Right atrium auricular region (tissue), 2 donors: ENCODE results near the gene B3GNT9. TPM values are rescaled to one million over a fixed set of nuclear protein-coding genes. Genes with fewer than 3 reads are reported as not detected.

Experiments
- DNase-seq: peaks from one replicate; pipeline ENCODE4 v3.0.0-alpha.2; 2019; ENCODE audit warnings: low spot score
- H3K27ac ChIP-seq, 2 donors: fragments of 200-600 bp; sonication (generic); 1 replicate in 1 of 2; 2 replicates in 1 of 2; pipeline ENCODE4 v1.5.1; 2016 to 2019
- H3K27me3 ChIP-seq, 2 donors: fragments of 200-600 bp; sonication (generic); one replicate each; pipeline versions ENCODE4 v1.5.1 to v1.6.0; 2017 to 2019
- H3K36me3 ChIP-seq: fragments of 200-600 bp; sonication (generic); one replicate; pipeline ENCODE4 v1.5.1; 2016
- H3K4me1 ChIP-seq, 2 donors: fragments of 200-600 bp; sonication (generic); one replicate each; pipeline versions ENCODE4 v1.5.1 to v1.6.0; 2017 to 2019
- H3K4me3 ChIP-seq, 2 donors: fragments of 200-600 bp; sonication (generic); 1 replicate in 1 of 2; 2 replicates in 1 of 2; pipeline ENCODE4 v1.5.1; 2017 to 2019; ENCODE audit warnings: mild to moderate bottlenecking in 1 of 2, moderate library complexity in 1 of 2
- H3K9me3 ChIP-seq, 2 donors: fragments of 200-600 bp; sonication (generic); one replicate each; pipeline ENCODE4 v1.5.1; 2019
- total RNA-seq, 2 donors: library from RNA; depleted of rRNA; stranded (reverse); fragments of >200 nt; gene quantifications; one replicate each; pipeline ENCODE4 v1.1.0, GENCODE V29; 2016
- TF ChIP-seq, protein P1 (sequence below), 2 donors: fragments of 200-600 bp; sonication (generic); IDR thresholded peaks; one replicate each; pipeline ENCODE4 v1.5.1; 2019; ENCODE audit warnings: antibody characterized with exemption in 2 of 2

Gene B3GNT9
- total RNA-seq, 2 donors from 2014 or later, result 12.2 to 31.6 TPM

DNA sequence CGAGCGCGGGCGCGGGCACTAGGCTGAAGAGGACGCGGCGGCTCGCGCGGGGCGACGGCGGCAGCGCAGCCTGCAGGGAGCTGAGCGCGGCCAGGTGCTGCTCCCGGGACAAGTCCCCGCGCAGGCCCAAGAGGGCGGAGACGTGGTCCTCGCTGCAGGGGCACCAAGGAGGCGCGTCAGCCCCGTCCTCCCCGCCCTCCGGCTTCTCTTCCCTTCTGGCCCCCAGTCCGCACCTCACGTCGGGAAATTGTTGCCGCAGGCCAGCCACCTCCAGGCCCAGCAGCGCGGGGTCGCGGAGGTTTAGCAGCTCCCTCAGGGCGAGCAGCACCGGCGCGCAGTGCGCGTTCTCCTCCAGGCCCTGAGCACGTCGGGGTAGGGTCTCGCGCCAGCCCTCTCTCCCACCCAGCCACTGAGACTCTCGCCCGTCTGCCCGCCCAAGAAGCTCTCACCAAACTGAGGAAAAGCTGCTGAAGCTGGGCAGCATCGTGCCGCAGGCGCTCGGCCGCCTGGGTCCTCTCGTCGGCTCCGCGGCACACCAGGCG lies 33.7 kb upstream of the B3GNT9 start:
- H3K4me3 ChIP-seq, result peak overlapping the region; percentile 68 to 72
- no peaks in the 10 kb centered on the region for H3K27me3 ChIP-seq
- H3K27ac ChIP-seq, result peak overlapping the region; percentile 89 to 97
- no peaks in the 10 kb centered on the region for H3K9me3 ChIP-seq
- no peaks in the 10 kb centered on the region for H3K36me3 ChIP-seq
- DNase-seq, result no peak
- peaks cover 0 to 29% of the 10 kb centered on the region in 2 donors for H3K4me1 ChIP-seq
- TF ChIP-seq, protein P1, sequence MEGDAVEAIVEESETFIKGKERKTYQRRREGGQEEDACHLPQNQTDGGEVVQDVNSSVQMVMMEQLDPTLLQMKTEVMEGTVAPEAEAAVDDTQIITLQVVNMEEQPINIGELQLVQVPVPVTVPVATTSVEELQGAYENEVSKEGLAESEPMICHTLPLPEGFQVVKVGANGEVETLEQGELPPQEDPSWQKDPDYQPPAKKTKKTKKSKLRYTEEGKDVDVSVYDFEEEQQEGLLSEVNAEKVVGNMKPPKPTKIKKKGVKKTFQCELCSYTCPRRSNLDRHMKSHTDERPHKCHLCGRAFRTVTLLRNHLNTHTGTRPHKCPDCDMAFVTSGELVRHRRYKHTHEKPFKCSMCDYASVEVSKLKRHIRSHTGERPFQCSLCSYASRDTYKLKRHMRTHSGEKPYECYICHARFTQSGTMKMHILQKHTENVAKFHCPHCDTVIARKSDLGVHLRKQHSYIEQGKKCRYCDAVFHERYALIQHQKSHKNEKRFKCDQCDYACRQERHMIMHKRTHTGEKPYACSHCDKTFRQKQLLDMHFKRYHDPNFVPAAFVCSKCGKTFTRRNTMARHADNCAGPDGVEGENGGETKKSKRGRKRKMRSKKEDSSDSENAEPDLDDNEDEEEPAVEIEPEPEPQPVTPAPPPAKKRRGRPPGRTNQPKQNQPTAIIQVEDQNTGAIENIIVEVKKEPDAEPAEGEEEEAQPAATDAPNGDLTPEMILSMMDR (IDR thresholded peaks at IDR 0.05), result no peak

DNA sequence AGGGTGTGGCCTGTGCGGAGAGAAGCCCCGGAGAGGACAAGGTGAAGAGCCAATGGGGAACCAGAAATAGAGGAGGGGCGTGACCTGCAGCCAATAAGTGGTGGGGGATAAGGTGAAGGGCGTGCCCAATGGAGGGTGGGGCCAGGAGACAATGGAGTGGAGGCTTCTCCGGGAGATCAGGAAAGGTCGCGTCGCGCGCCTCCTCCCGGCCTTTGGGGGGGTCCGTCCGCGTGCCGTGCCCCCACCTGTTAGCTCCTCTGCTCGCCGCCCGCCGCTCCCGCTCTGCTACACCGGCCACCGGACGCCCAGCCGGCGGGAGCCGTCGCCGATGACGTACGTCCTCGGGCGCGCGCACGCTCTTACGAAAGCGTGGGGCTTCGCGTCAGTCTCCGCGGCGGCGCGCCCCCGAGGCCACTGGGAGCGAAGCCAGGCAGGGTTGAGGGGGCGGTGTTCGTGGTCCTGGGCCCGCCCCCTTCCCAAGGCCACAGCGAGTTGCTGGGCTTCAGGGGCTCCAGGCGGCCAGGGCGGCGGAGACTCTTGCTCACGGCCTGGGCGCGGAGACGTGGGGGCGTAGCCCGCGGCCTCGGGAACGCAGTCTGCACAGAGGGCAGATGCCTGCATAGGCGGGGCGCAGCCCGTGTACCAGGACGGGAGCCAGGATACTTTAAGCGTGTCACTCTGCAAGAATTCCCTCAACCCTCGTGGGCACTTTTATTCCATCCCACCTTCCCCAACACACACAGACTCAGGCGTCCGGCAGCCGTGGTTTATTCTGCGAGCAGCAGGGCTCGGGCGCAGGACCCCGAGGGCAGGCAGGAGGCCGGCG lies 33.0 kb upstream of the B3GNT9 start, which contains the start of gene MATCAP1:
Gene MATCAP1 (minus strand): TSS at position 337 of the 826 bp plus-strand sequence. CDS start 3,353 bp downstream, outside the sequence.
- TF ChIP-seq, protein P1 (IDR thresholded peaks at IDR 0.05), result no peak
- Histone ChIP-seq H3K36me3 (no peaks in the 10 kb centered on the region), H3K27ac (peak within 1 kb of the TSS; percentile 89 to 97), H3K27me3 (no peaks in the 10 kb centered on the region), H3K4me1 (peaks cover 0 to 32% of the 10 kb centered on the region in 2 donors), H3K4me3 (peak within 1 kb of the TSS; percentile 68 to 72), H3K9me3 (no peaks in the 10 kb centered on the region)
- DNase-seq, result peak; percentile 98

DNA sequence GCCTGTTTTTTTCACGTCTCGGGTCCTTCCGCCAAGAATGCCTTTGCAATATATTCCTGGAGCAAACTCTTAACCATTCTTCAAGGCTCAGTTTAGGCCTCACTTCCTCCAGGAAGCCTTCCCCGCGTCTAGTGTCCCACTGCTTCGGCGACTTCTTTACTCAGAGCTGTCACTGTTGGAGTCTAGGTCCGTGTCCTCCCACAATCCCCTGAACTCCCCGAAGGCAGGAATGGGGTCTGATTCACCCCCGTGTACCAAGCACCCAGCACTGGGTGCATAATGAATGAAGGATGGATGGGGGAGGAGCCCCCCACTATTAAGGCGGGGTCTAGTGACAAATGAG lies 32.5 kb upstream of the B3GNT9 start:
- peak overlapping the region; percentile 68 to 72 for H3K4me3 ChIP-seq
- no peaks in the 10 kb centered on the region for H3K36me3 ChIP-seq
- H3K9me3 ChIP-seq, result no peaks in the 10 kb centered on the region
- H3K4me1 ChIP-seq, result peaks cover 0 to 38% of the 10 kb centered on the region in 2 donors
- H3K27ac ChIP-seq, result peak overlapping the region; percentile 89 to 97
- TF ChIP-seq, protein P1 (IDR thresholded peaks at IDR 0.05), result no peak
- H3K27me3 ChIP-seq, result no peaks in the 10 kb centered on the region
- no peak for DNase-seq

DNA sequence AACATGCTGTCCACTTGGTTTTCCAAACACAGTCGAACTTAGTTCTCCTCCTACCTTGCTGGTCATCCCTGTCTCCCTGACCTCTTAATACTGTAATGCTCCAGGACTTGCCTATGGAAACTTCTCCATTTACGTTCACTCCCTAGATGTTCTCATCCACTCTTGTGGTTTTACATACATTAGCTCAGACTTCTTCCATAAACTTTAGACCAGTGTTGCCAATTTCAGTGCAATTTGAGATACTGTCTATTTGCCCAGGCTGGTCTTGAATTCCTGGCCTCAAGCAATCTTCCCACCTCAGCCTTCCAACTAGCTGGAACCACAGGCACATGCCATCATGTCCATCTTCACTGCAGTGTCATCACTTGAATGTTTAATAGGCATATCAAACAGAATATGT lies 31.5 kb upstream of the B3GNT9 start:
- TF ChIP-seq, protein P1 (IDR thresholded peaks at IDR 0.05), result no peak
- no peaks in the 10 kb centered on the region for H3K27me3 ChIP-seq
- H3K4me1 ChIP-seq, result peaks cover 0 to 46% of the 10 kb centered on the region in 2 donors
- H3K9me3 ChIP-seq, result no peaks in the 10 kb centered on the region
- H3K27ac ChIP-seq, result peak overlapping the region; percentile 22 to 89
- H3K4me3 ChIP-seq, result no peak overlapping the region
- no peak for DNase-seq
- H3K36me3 ChIP-seq, result no peaks in the 10 kb centered on the region

DNA sequence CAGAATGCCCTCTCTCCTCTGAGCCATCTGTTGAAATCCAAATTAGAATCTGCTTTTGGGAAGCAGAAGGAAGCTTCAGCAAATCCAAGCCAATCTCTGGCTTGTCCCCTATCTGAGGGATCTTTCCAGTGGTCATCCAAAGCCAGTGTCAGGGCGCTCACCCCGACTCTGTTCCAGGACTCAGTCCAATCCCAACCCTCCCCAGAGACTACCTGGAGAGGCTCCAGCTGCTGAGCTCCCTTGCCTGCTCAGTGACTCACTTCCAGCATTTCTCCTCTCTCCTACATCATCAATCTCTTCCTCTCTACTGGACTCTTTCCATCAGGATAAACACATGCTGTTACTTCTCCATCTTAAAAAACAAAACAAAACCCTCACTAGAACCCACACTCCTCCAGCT lies 30.5 kb upstream of the B3GNT9 start:
- Histone ChIP-seq H3K27ac (peak overlapping the region; percentile 22 to 41), H3K27me3 (no peaks in the 10 kb centered on the region), H3K4me1 (peaks cover 0 to 46% of the 10 kb centered on the region in 2 donors), H3K36me3 (no peaks in the 10 kb centered on the region), H3K9me3 (no peaks in the 10 kb centered on the region), H3K4me3 (no peak overlapping the region)
- TF ChIP-seq, protein P1 (IDR thresholded peaks at IDR 0.05), result no peak
- no peak for DNase-seq
